GM12865 (cell line): ENCODE data around the gene GRHL1.

Experiments
- DNase-seq: peaks from one replicate; pipeline ENCODE4 v3.0.0; 2010; ENCODE audit warnings: low read depth
- H3K4me3 ChIP-seq: 2 replicates; pipeline ENCODE4 v1.5.1; 2011; ENCODE audit warnings: mild to moderate bottlenecking, low read depth, low read length, control low read depth
- TF ChIP-seq, protein P1 (sequence below): IDR thresholded peaks from 2 replicates; pipeline ENCODE4 v1.5.1; 2011; ENCODE audit warnings: low read length, control low read depth, low read depth, inconsistent platforms; ENCODE audit not compliant: insufficient read depth; ENCODE audit errors: missing control alignments

The GRHL1 gene

DNA sequence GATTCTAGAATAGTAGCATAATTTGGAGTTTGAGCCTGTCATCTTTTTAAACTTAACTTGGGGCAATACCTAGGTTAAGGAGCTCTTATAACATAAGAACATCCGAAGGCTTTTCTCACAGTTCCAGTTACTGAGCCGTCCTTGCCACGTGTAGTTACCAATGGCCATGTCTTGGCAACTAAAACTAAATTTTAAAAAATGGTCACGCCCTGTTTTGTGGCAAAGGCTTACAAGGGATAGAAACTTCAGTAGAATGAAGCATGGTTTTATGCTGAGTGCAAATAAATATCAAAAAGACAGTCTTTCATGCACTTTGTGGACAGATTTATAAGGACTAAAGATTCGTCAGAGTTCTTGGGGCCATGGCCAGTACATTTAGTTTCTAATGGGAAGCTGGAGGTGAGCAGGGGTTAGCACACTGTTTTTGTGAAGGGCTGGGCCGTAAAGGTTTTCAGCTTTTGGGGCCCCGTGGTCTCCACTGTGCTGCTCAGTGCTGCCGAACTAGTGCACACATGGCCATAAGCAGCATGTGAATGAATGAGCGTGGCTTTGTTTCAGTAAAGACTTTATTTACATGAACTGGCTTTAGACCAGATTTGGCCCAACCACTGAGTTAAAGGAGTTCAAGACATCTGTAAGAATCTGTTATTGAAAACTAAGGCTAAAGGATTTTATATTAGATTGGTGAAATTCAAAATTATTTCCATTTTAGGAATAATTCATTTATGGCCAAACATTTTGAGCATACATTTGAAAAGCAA is 41.1 kb downstream of the GRHL1 start:
- DNase-seq, result no peak
- no peak overlapping the region for H3K4me3 ChIP-seq
- TF ChIP-seq, protein P1, sequence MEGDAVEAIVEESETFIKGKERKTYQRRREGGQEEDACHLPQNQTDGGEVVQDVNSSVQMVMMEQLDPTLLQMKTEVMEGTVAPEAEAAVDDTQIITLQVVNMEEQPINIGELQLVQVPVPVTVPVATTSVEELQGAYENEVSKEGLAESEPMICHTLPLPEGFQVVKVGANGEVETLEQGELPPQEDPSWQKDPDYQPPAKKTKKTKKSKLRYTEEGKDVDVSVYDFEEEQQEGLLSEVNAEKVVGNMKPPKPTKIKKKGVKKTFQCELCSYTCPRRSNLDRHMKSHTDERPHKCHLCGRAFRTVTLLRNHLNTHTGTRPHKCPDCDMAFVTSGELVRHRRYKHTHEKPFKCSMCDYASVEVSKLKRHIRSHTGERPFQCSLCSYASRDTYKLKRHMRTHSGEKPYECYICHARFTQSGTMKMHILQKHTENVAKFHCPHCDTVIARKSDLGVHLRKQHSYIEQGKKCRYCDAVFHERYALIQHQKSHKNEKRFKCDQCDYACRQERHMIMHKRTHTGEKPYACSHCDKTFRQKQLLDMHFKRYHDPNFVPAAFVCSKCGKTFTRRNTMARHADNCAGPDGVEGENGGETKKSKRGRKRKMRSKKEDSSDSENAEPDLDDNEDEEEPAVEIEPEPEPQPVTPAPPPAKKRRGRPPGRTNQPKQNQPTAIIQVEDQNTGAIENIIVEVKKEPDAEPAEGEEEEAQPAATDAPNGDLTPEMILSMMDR, result no peak

DNA sequence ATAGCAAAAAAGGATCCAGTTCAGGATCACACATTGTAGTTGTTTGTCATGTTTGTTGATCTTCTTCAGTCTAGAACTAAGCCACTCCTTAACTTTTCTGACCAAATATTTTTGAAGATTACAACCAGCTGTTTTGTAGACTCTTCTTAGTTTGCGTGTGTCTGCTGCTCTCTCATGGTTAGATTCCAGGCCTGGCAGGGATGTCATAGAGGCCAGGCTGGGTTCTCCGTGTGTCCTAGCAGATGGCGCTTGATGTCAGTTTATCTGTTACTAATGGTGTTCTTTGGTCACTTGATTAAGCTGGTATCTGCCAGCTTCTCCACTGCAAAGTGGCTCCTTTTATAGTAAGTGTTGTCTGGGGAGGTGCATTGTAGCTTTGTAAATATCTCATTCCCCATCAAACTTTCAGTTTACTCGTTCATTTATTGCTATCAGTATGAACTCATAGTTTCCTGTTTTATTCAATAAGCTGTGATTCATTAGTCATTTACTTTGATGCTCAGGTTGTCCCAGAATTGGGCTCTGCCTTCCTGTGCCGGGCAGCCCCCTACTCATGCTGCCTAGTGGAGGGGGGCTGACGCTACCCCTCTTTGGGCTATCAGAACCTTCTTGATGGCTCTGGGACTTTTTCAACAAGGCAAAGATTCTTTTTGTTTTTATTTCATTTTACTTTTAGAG is 42.1 kb downstream of the GRHL1 start:
- H3K4me3 ChIP-seq, result no peak overlapping the region
- no peak for DNase-seq
- TF ChIP-seq, protein P1, result no peak

DNA sequence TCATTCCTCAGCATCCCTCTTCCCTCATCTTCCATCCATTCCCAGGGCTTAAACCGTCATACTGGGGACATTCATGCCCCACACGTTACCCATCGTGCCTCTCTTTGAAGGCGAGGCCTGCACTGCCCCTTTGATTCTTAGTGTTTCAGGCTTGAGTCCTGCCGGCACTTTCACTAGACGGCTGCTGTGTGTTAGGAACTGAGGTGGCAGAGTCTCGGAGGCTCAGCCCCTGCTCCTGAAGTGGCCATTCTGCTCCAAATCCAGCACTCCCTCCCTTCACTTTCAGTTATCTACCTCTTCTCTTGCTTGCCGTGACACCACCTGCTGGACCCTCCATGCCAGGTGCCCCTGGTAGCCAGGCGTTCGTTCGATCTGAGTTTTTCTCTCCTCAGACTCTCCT is 43.0 kb downstream of the GRHL1 start:
- no peak for DNase-seq
- TF ChIP-seq, protein P1, result no peak
- no peak overlapping the region for H3K4me3 ChIP-seq

DNA sequence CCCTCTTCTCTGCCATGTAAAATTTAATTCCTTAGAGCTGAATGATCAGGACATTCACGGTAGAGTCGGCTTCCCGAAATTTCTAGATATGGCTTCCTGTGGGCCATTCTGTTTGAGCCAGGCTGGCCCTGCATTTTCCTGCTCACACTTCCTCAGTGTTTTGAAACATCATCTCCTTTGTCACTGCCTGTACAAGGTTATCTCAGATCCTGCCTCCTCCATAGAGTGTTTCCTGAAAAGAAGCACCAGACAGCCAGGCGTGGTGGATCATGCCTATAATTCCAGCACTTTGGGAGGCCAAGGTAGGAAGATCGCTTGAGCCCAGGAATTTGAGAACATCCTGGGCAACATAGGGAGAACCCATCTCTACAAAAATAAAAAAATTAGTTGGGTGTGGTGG is 43.6 kb downstream of the GRHL1 start:
- no peak for DNase-seq
- no peak overlapping the region for H3K4me3 ChIP-seq
- TF ChIP-seq, protein P1, result no peak

DNA sequence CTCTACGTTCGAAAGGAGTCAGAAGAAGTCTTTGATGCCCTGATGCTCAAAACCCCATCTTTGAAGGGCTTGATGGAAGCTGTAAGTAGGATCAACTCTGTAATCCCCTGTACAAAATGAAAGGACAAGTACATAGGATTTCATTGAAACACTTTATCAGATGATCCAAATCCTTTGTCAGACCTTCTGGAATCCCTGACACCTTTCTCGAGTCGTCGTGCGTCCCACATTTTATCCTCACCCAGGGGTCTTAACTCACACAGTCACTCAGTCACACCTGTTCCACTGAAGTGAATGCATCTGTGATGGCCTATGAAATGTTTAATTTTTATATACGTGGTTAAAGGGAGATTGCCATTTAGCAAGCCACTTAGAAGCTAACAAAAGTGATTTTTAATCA is 44.8 kb downstream of the GRHL1 start:
- no peak overlapping the region for H3K4me3 ChIP-seq
- TF ChIP-seq, protein P1, result no peak
- no peak for DNase-seq

DNA sequence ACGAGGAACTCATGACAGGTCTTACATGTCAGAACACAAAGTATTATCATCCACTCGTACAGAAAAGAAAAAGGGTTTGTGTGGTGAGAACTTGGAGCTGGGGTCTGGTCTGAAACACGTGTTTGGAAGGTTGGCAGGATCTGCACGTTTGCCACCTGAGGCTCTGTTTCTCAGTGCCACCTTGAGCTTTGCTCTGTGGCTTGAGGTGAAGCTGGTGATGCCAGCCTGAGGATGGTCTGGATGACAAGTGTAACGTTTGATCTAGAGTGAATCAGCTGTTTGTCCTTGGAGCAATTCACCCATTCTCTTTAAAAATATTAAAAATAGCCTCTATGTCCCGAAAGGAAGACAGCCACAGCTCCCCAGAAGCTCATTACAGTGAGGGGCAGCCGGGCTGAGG is 46.4 kb downstream of the GRHL1 start:
- DNase-seq, result no peak
- no peak overlapping the region for H3K4me3 ChIP-seq
- TF ChIP-seq, protein P1, result no peak
